HG03460 (cell line): ENCODE data around the gene STK32C.
A peak's percentile ranks its signal among the peaks of the same experiment; 100 is the strongest.

Source experiments
- ATAC-seq: cut with Tn5 transposase; IDR thresholded peaks from one replicate; pipeline ENCODE4 v1.9.1; 2021; ENCODE audit not compliant: unreplicated experiment

The STK32C gene

GRCh38 chr10:132307823-132308586, at the start of gene STK32C:
TSS of gene STK32C (minus strand) at chr10:132307950. CDS start at chr10:132307833, 117 bp downstream.
- peak; percentile 70 for ATAC-seq

GRCh38 chr10:132356621-132357195, 49.0 kb upstream of the STK32C start:
- ATAC-seq = no peak

GRCh38 chr10:132355754-132356153, 48.0 kb upstream of the STK32C start:
- no peak for ATAC-seq

GRCh38 chr10:132355297-132355696, 47.5 kb upstream of the STK32C start:
- ATAC-seq = no peak

- no peak for ATAC-seq
Observed at GRCh38 chr10:132354356-132355094, 46.8 kb upstream of the STK32C start.

GRCh38 chr10:132353456-132354355, 46.0 kb upstream of the STK32C start:
- no peak for ATAC-seq

GRCh38 chr10:132352462-132353308, 44.9 kb upstream of the STK32C start:
- peak; percentile 68 for ATAC-seq

GRCh38 chr10:132351611-132352010, 43.9 kb upstream of the STK32C start:
- no peak for ATAC-seq

- ATAC-seq = no peak
Observed at GRCh38 chr10:132350946-132351345, 43.2 kb upstream of the STK32C start.

GRCh38 chr10:132350391-132350790, 42.6 kb upstream of the STK32C start:
- no peak for ATAC-seq

GRCh38 chr10:132349766-132350165, 42.0 kb upstream of the STK32C start:
- no peak for ATAC-seq

GRCh38 chr10:132347931-132348267, 40.1 kb upstream of the STK32C start:
- no peak for ATAC-seq

- no peak for ATAC-seq
Observed at GRCh38 chr10:132347211-132347930, 39.6 kb upstream of the STK32C start.

- ATAC-seq = no peak
Observed at GRCh38 chr10:132346806-132347205, 39.1 kb upstream of the STK32C start.

GRCh38 chr10:132345345-132345744, 37.6 kb upstream of the STK32C start:
- ATAC-seq = no peak

- no peak for ATAC-seq
Observed at GRCh38 chr10:132344386-132344785, 36.6 kb upstream of the STK32C start.

GRCh38 chr10:132342553-132342952, 34.8 kb upstream of the STK32C start:
- no peak for ATAC-seq

GRCh38 chr10:132341781-132342180, 34.0 kb upstream of the STK32C start:
- ATAC-seq = no peak

- no peak for ATAC-seq
Observed at GRCh38 chr10:132341017-132341416, 33.3 kb upstream of the STK32C start.
